Spleen (tissue), 7 donors: ENCODE data around the gene GRK3.
"Not testable (repeated sequence)": the region's sequence is repeated elsewhere in the genome, so short reads cannot be mapped to it uniquely, and the experiment has no call there.

ENCODE experiments used
- POLR2A ChIP-seq, 3 donors: fragments of 450-650 bp; IDR thresholded peaks; one replicate each; pipeline ENCODE4 v1.5.1; 2017; ENCODE audit warnings: antibody characterized with exemption in 3 of 3, mild to moderate bottlenecking in 1 of 3
- TF ChIP-seq, protein P1 (sequence below), 11 experiments: fragments of 200-600 bp in 7 of 11; fragments of 450-650 bp in 4 of 11; sonication (generic) in 4 of 11; IDR thresholded peaks in 8 of 11; conservative IDR thresholded peaks in 3 of 11; 1 replicate in 7 of 11; 2 replicates in 4 of 11; pipeline versions ENCODE4 v1.4.0 to v1.8.0; 2016 to 2021; ENCODE audit warnings: antibody characterized with exemption in 11 of 11, inconsistent platforms in 4 of 11, mild to moderate bottlenecking in 1 of 11
- donor health status: DM: no; HTN: no; CAD: no; lungs with moderate emphysema.
- donor health status: DM: no; HTN: no; CAD: no.
- donor health status: DM: no; HTN: no; CAD: no.

DNA sequence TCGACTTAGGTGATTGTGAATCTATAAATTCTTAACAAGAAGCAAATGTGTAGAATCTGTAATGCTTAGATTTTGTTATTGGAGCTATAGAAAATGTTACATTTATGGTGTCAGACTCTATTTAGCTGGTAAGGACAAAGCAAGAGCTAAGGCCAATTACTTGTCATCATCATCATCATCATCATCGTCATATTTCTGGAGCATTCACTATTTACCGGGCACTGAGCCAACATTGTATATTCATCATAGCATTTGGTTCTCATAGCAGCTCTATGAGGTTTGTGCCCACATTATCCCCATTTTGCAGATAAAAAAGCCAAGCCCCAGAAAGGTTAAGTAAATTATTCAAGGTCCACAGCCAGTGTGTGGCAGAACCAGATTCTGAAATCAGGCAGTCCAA, 36.4 kb upstream of the GRK3 start:
- TF ChIP-seq, protein P1, sequence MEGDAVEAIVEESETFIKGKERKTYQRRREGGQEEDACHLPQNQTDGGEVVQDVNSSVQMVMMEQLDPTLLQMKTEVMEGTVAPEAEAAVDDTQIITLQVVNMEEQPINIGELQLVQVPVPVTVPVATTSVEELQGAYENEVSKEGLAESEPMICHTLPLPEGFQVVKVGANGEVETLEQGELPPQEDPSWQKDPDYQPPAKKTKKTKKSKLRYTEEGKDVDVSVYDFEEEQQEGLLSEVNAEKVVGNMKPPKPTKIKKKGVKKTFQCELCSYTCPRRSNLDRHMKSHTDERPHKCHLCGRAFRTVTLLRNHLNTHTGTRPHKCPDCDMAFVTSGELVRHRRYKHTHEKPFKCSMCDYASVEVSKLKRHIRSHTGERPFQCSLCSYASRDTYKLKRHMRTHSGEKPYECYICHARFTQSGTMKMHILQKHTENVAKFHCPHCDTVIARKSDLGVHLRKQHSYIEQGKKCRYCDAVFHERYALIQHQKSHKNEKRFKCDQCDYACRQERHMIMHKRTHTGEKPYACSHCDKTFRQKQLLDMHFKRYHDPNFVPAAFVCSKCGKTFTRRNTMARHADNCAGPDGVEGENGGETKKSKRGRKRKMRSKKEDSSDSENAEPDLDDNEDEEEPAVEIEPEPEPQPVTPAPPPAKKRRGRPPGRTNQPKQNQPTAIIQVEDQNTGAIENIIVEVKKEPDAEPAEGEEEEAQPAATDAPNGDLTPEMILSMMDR (IDR thresholded peaks at IDR 0.05 in 8 of 11, conservative IDR thresholded peaks at IDR 0.05 in 3 of 11): not testable (repeated sequence)
- not testable (repeated sequence) for TF ChIP-seq POLR2A (IDR thresholded peaks at IDR 0.05)
